Natural killer cell (primary cell): ENCODE data around the gene CMC1. TPM values are rescaled to one million over a fixed set of nuclear protein-coding genes. Genes with fewer than 3 reads are reported as not detected.
"Not testable (repeated sequence)": the region's sequence is repeated elsewhere in the genome, so short reads cannot be mapped to it uniquely, and the experiment has no call there.

ENCODE experiments used
- ATAC-seq, 3 donors: fragments of 150-1000 bp in 2 of 3; fragments of 200-7000 bp in 1 of 3; cut with Tn5 transposase; 1 replicate in 1 of 3; 2 replicates in 2 of 3; pipeline ENCODE4 v1.10.0; 2021; ENCODE audit warnings: mild to moderate bottlenecking in 2 of 3, moderate library complexity in 2 of 3
- DNase-seq, 2 donors: peaks; one replicate each; pipeline versions ENCODE4 v3.0.0 to v3.0.0-alpha.2; 2013 to 2021; ENCODE audit warnings: mixed read lengths in 1 of 2
- H3K27ac ChIP-seq: one replicate; pipeline ENCODE4 v1.5.1; 2013; ENCODE audit warnings: mild to moderate bottlenecking, low read length
- H3K27me3 ChIP-seq: one replicate; pipeline ENCODE4 v1.6.1; 2013; ENCODE audit warnings: low read length; ENCODE audit not compliant: control insufficient read depth, insufficient read depth
- H3K36me3 ChIP-seq: one replicate; pipeline ENCODE4 v1.6.1; 2013; ENCODE audit warnings: low read length; ENCODE audit not compliant: control insufficient read depth, insufficient read depth
- H3K4me1 ChIP-seq: one replicate; pipeline ENCODE4 v1.6.1; 2013; ENCODE audit warnings: low read length; ENCODE audit not compliant: control insufficient read depth, insufficient read depth
- H3K4me3 ChIP-seq: one replicate; pipeline ENCODE4 v1.5.1; 2013; ENCODE audit warnings: low read length
- H3K9me3 ChIP-seq: one replicate; pipeline ENCODE4 v1.6.1; 2013; ENCODE audit warnings: low read length; ENCODE audit not compliant: control insufficient read depth, insufficient read depth
- H3K27ac Mint-ChIP-seq, 2 donors: one replicate each; pipeline ENCODE4 v1.8.0; 2022; ENCODE audit warnings: mild to moderate bottlenecking in 2 of 2, mixed read lengths in 2 of 2, moderate library complexity in 1 of 2
- H3K27me3 Mint-ChIP-seq, 2 donors: one replicate each; pipeline ENCODE4 v1.8.0; 2022; ENCODE audit warnings: low read depth in 2 of 2, mixed read lengths in 2 of 2
- H3K36me3 Mint-ChIP-seq: one replicate; pipeline ENCODE4 v1.8.0; 2022; ENCODE audit warnings: mixed read lengths
- H3K4me1 Mint-ChIP-seq, 2 donors: one replicate each; pipeline ENCODE4 v1.8.0; 2022; ENCODE audit warnings: mixed read lengths in 2 of 2
- H3K4me3 Mint-ChIP-seq: one replicate; pipeline ENCODE4 v1.8.0; 2022; ENCODE audit warnings: mild to moderate bottlenecking, moderate library complexity, mixed read lengths
- H3K9me3 Mint-ChIP-seq, 2 donors: one replicate each; pipeline ENCODE4 v1.8.0; 2022; ENCODE audit warnings: mixed read lengths in 2 of 2
- WGBS: methylation state at CpG from one replicate; pipeline ENCODE4 v1.1.7; 2013; ENCODE audit warnings: missing lambda C conversion rate; ENCODE audit not compliant: insufficient coverage; 5-methylcytosine and 5-hydroxymethylcytosine counted together
- intact Hi-C: fragments of 100-400 bp; cut with micrococcal nuclease; formaldehyde crosslinking; loops from one replicate; pipeline ENCODE4 v1.14.2; 2022
- total RNA-seq, 4 donors: library from RNA; stranded (reverse); fragments of 120-200 nt in 1 of 4; gene quantifications; one replicate each; pipeline versions ENCODE4 v1.2.3 to v1.2.4, GENCODE V29; 2013 to 2022
- TF ChIP-seq, protein P1 (sequence below): fragments of 200-600 bp; IDR thresholded peaks from one replicate; pipeline ENCODE4 v1.8.0; 2022; ENCODE audit warnings: antibody characterized with exemption

The CMC1 gene, protein sequence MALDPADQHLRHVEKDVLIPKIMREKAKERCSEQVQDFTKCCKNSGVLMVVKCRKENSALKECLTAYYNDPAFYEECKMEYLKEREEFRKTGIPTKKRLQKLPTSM
- 100 to 1,000 TPM; 122 to 157 (median 136) TPM for total RNA-seq
- 378 TPM for total RNA-seq (2013)

DNA sequence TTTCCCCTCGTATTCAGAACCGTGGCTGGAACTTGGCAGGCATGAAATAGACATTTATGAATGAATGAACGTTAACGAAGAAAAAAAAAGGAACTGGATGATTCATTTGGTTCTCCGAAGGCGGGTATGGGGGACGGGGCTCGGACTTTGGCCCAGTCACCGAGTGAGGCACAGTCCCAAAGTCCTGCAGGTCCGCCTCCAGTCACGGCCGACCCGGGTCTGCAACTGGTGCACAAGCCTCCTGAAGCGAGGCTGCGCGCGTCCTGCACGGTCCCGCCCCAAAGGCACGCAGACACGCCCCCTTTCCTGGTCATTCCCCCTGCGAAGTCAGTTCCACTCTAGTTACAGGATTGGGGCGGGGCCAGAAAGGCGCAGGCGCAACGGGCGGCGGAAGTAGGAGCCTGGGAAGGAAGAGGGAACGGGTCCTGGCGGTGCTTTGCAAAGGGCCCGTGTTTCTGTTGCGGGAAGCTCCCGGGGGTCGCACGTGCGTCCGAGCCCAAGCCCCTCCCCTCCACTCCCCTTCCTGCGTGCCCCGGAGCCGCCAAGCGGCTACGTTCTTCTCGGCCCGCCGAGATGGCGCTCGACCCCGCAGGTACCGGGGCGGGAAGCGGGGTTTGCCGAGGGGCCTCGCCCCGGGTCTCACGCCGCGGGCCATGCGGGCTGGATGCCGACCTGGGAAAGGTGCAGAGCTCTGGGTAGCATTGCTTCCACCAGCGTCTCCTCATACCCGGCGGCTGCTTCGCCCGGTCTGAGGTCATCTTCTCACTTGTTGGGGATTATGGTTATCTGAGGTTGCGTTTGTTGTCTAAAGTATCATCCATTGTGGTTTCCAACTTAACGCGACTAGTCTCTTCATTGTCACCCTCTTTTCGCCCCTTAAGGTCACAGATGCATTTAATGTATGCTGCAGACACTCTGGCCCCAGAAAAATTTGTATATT, at the start of gene CMC1:
Gene CMC1 (plus strand): TSS at position 399 of the 940 bp plus-strand sequence. CDS start 175 bp downstream, at position 574.
- under 1% methylated on average over 68 of the region's 68 CpGs for WGBS
- Histone ChIP-seq H3K4me1 (peaks cover 28% of the 10 kb centered on the region), H3K4me3 (peak within 1 kb of the TSS; percentile 90), H3K27ac (peak within 1 kb of the TSS; percentile 72), H3K9me3 (no peaks in the 10 kb centered on the region), H3K27me3 (no peaks in the 10 kb centered on the region), H3K36me3 (no peaks in the 10 kb centered on the region)
- Mint-ChIP-seq H3K27me3 (peaks cover 2 to 8% of the 10 kb centered on the region in 2 donors), H3K27ac (peak within 1 kb of the TSS; percentile 7 to 88), H3K36me3 (no peaks in the 10 kb centered on the region), H3K4me3 (peak within 1 kb of the TSS; percentile 96), H3K9me3 (no peaks in the 10 kb centered on the region), H3K4me1 (peaks cover 41 to 46% of the 10 kb centered on the region in 2 donors)
- TF ChIP-seq, protein P1, sequence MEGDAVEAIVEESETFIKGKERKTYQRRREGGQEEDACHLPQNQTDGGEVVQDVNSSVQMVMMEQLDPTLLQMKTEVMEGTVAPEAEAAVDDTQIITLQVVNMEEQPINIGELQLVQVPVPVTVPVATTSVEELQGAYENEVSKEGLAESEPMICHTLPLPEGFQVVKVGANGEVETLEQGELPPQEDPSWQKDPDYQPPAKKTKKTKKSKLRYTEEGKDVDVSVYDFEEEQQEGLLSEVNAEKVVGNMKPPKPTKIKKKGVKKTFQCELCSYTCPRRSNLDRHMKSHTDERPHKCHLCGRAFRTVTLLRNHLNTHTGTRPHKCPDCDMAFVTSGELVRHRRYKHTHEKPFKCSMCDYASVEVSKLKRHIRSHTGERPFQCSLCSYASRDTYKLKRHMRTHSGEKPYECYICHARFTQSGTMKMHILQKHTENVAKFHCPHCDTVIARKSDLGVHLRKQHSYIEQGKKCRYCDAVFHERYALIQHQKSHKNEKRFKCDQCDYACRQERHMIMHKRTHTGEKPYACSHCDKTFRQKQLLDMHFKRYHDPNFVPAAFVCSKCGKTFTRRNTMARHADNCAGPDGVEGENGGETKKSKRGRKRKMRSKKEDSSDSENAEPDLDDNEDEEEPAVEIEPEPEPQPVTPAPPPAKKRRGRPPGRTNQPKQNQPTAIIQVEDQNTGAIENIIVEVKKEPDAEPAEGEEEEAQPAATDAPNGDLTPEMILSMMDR = no peak
- intact Hi-C loops = loop anchor here (2.0 to 5.0 kb wide), 3 partner anchors 107 to 521 kb away; partner anchors contain the start of genes AZI2 and ZCWPW2
- peak; percentile 80 to 91 (median 87) for ATAC-seq
- DNase-seq = peak; percentile 77 to 93

- H3K27me3 Mint-ChIP-seq = no peaks in the 10 kb centered on the region
- Histone ChIP-seq H3K27me3 (no peaks in the 10 kb centered on the region), H3K4me3 (no peak overlapping the region), H3K9me3 (no peaks in the 10 kb centered on the region), H3K36me3 (no peaks in the 10 kb centered on the region), H3K4me1 (no peaks in the 10 kb centered on the region), H3K27ac (no peak overlapping the region)
- no peaks in the 10 kb centered on the region for H3K4me1 Mint-ChIP-seq
- ATAC-seq (peak in 1 of 3 donors; percentile 3), DNase-seq (no peak)
- intact Hi-C loops = no loop called here
- TF ChIP-seq, protein P1 = no peak
- H3K4me3 Mint-ChIP-seq = no peak overlapping the region
- no peaks in the 10 kb centered on the region for H3K36me3 Mint-ChIP-seq
- H3K9me3 Mint-ChIP-seq = no peaks in the 10 kb centered on the region
- 95% methylated on average over 3 of the region's 3 CpGs for WGBS
- no peak overlapping the region for H3K27ac Mint-ChIP-seq
These were observed 43.3 kb upstream of the CMC1 start for GRCh38 chr3:28198161-28198560.

DNA sequence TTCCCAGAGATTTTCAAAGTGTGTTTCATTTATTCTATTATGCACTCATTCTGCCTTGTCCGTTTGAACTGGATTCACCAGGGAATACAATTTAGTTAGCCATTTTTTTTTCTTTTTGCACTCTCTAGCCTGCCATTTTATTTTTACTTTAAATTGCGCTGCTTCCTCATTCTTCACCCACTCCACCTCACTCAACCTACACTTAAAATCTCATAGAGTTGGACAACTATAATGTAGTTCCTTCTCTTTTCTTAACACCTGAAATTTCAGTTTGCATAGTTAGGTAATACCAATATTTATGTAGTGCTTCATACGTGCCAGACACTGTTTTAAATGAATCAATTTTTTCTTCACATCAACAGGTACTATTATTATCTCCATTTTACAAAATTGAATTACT, 42.4 kb upstream of the CMC1 start:
- Histone ChIP-seq H3K4me3 (no peak overlapping the region), H3K4me1 (no peaks in the 10 kb centered on the region), H3K27ac (no peak overlapping the region), H3K9me3 (no peaks in the 10 kb centered on the region), H3K36me3 (no peaks in the 10 kb centered on the region), H3K27me3 (no peaks in the 10 kb centered on the region)
- TF ChIP-seq, protein P1 = no peak
- intact Hi-C loops = no loop called here
- no peak for ATAC-seq
- no peak for DNase-seq
- H3K4me1 Mint-ChIP-seq = no peaks in the 10 kb centered on the region
- no peaks in the 10 kb centered on the region for H3K27me3 Mint-ChIP-seq
- H3K9me3 Mint-ChIP-seq = peaks cover 0 to 3% of the 10 kb centered on the region in 2 donors
- WGBS = 94% methylated on average over 2 of the region's 3 CpGs
- H3K27ac Mint-ChIP-seq = no peak overlapping the region
- no peaks in the 10 kb centered on the region for H3K36me3 Mint-ChIP-seq
- H3K4me3 Mint-ChIP-seq = no peak overlapping the region

DNA sequence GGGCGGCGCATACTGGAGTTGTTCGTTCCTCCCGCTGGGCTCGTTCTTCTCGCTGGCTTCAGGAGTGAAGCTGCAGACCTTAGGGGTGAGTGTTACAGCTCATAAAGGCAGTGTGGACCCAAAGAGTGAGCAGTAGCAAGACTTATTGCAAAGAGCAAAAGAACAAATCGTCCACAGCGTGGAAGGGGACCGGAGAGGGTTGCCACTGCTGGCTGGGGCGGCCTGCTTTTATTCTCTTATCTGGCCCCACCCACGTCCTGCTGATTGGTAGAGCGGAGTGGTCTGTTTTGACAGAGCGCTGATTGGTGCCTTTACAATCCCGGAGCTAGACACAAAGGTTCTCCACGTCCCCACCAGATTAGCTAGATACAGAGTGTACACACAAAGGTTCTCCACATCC, 41.8 kb upstream of the CMC1 start:
- intact Hi-C loops, ATAC-seq: not testable (repeated sequence)

GRCh38 chr3:28200366-28200848, 41.0 kb upstream of the CMC1 start:
- intact Hi-C loops, H3K27me3 Mint-ChIP-seq, H3K4me3 ChIP-seq, H3K4me3 Mint-ChIP-seq, H3K27ac ChIP-seq, H3K36me3 Mint-ChIP-seq, H3K36me3 ChIP-seq, H3K9me3 ChIP-seq, DNase-seq, H3K4me1 Mint-ChIP-seq, H3K4me1 ChIP-seq, H3K9me3 Mint-ChIP-seq, ATAC-seq, H3K27me3 ChIP-seq, H3K27ac Mint-ChIP-seq: not testable (repeated sequence)
- WGBS = 83% methylated on average over 47 of the region's 47 CpGs

More for the DNA sequence above, 41.8 kb upstream of the CMC1 start:
- not testable (repeated sequence) for H3K4me1 ChIP-seq, H3K27me3 Mint-ChIP-seq, H3K4me1 Mint-ChIP-seq, H3K36me3 Mint-ChIP-seq, H3K9me3 Mint-ChIP-seq, H3K36me3 ChIP-seq, H3K4me3 ChIP-seq, H3K27me3 ChIP-seq, H3K27ac Mint-ChIP-seq, H3K27ac ChIP-seq, DNase-seq, H3K9me3 ChIP-seq
- peak overlapping the region; percentile 25 for H3K4me3 Mint-ChIP-seq
- WGBS = 97% methylated on average over 15 of the region's 15 CpGs
